ENCODE results near the gene AGPS.

AGPS gene

DNA sequence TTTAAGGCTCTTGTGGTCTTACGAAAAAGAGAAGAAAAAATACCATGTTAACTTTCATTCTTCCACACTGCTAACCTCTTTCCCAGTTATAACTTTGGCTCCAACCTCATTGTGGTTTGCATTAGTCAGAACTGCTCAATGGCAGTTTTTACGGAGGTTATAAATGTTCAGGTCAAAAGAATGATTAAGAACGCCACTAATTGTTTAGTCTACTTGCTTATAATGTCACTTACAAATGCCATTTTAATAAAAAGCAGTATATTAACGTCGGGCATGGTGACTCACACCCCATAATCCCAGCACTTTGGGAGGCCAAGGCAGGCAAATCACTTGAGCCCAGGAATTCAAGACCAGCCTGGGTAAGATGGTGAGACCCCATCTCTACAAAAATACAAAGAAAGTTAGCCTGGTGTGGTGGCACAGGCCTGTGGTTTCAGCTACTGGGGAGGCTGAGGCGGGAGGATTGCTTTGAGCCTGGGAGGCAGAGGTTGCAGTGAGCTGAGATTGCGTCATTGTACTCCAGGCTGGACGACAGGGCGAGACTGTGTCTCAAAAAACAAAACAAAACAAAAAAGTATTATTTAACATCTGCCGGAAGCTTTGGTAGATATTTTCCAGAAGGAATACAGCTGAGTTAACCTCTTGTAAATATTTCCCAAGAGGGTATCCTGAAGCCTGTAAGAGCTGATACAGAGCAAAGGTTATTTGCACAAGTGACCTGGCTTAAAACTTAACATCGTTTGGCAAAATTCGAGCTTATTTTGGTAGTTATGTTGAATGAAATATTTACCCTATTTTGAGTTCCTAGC is 5.1 kb downstream of the AGPS start:
- Histone ChIP-seq H3K27me3 (ENCODE audit: control insufficient read depth, low read length) (no peaks in the 10 kb centered on the region), H3K4me3 (ENCODE audit: low read length) (no peak overlapping the region), H3K27ac (ENCODE audit: low read depth, low read length) (no peak overlapping the region), H3K4me1 (ENCODE audit: control insufficient read depth, low read length) (peaks cover 14% of the 10 kb centered on the region), H3K9me3 (ENCODE audit: control insufficient read depth, insufficient read depth, low read length) (no peaks in the 10 kb centered on the region), H3F3A (ENCODE audit: control insufficient read depth, insufficient read depth) (no peaks in the 10 kb centered on the region), H4K20me1 (ENCODE audit: control insufficient read depth, insufficient read depth, low read depth, low read length) (no peaks in the 10 kb centered on the region; the same call in 1 of the 2 replicates), H3K36me3 (ENCODE audit: control insufficient read depth, low read length) (peaks cover 4% of the 10 kb centered on the region; the same call in 1 of the 2 replicates), H3K9me2 (replicated peaks; ENCODE audit: control insufficient read depth, low read length) (no peaks in the 10 kb centered on the region), H3K4me2 (ENCODE audit: low read length) (no peak overlapping the region), H3K79me2 (ENCODE audit: control insufficient read depth, low read length) (peaks cover 91% of the 10 kb centered on the region)
- no peak for TF ChIP-seq EZH2phosphoT487 (IDR thresholded peaks at IDR 0.05; ENCODE audit: borderline replicate concordance, low read length)
- TF ChIP-seq, protein P1, sequence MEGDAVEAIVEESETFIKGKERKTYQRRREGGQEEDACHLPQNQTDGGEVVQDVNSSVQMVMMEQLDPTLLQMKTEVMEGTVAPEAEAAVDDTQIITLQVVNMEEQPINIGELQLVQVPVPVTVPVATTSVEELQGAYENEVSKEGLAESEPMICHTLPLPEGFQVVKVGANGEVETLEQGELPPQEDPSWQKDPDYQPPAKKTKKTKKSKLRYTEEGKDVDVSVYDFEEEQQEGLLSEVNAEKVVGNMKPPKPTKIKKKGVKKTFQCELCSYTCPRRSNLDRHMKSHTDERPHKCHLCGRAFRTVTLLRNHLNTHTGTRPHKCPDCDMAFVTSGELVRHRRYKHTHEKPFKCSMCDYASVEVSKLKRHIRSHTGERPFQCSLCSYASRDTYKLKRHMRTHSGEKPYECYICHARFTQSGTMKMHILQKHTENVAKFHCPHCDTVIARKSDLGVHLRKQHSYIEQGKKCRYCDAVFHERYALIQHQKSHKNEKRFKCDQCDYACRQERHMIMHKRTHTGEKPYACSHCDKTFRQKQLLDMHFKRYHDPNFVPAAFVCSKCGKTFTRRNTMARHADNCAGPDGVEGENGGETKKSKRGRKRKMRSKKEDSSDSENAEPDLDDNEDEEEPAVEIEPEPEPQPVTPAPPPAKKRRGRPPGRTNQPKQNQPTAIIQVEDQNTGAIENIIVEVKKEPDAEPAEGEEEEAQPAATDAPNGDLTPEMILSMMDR (IDR thresholded peaks at IDR 0.05; ENCODE audit: low read depth, low read length, poor library complexity, severe bottlenecking) = no peak

DNA sequence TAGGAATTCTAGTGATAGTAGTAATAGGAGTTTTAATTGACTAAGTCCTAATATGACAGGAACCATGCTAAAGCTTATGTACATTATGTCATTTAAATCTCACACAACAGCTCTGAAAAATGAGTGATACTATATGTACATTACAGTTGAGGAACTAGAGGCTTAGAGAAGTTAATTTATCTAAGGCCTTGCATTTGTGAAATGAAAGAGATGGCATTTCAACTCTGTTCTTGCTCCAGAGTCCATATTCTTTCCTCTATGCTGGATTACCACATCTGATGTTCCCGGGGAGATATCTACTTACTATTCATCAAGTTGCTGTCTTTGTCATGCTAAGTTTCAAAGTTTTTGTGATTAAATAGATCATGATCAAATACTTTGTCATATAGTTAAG is 5.7 kb downstream of the AGPS start:
- Histone ChIP-seq H3K9me2 (replicated peaks; ENCODE audit: control insufficient read depth, low read length) (no peaks in the 10 kb centered on the region), H3K79me2 (ENCODE audit: control insufficient read depth, low read length) (peaks cover 91% of the 10 kb centered on the region), H3K9me3 (ENCODE audit: control insufficient read depth, insufficient read depth, low read length) (no peaks in the 10 kb centered on the region), H3K4me2 (ENCODE audit: low read length) (no peak overlapping the region), H3K27ac (ENCODE audit: low read depth, low read length) (no peak overlapping the region), H3K4me1 (ENCODE audit: control insufficient read depth, low read length) (peaks cover 12% of the 10 kb centered on the region), H4K20me1 (ENCODE audit: control insufficient read depth, insufficient read depth, low read depth, low read length) (no peaks in the 10 kb centered on the region; the same call in 1 of the 2 replicates), H3K27me3 (ENCODE audit: control insufficient read depth, low read length) (no peaks in the 10 kb centered on the region), H3K4me3 (ENCODE audit: low read length) (no peak overlapping the region), H3F3A (ENCODE audit: control insufficient read depth, insufficient read depth) (no peaks in the 10 kb centered on the region), H3K36me3 (ENCODE audit: control insufficient read depth, low read length) (peaks cover 4% of the 10 kb centered on the region; the same call in 1 of the 2 replicates)
- no peak for TF ChIP-seq EZH2phosphoT487 (IDR thresholded peaks at IDR 0.05; ENCODE audit: borderline replicate concordance, low read length)
- TF ChIP-seq, protein P1 (IDR thresholded peaks at IDR 0.05; ENCODE audit: low read depth, low read length, poor library complexity, severe bottlenecking) = no peak

DNA sequence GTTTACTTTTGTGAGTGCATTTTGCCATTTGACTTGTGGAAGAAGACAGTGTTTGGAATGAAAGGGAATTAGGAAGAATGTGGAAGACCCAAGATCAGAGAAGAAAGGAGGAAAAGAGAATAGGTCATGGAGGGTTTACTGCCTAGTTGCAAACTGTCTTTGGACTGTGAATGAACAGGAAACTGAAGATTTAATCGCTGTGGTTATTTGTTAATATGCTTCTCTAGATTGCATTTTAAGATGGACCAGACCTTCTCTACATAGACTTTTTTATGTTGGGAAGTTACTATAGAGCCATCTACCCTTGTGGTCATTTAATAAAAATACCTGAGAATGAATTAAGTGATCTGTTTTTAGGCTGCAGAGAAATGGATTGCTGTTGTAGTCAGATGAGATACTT is 6.2 kb downstream of the AGPS start:
- Histone ChIP-seq H3K27me3 (ENCODE audit: control insufficient read depth, low read length) (no peaks in the 10 kb centered on the region), H3K4me1 (ENCODE audit: control insufficient read depth, low read length) (peaks cover 10% of the 10 kb centered on the region), H3K4me3 (ENCODE audit: low read length) (no peak overlapping the region), H4K20me1 (ENCODE audit: control insufficient read depth, insufficient read depth, low read depth, low read length) (no peaks in the 10 kb centered on the region; the same call in 1 of the 2 replicates), H3K4me2 (ENCODE audit: low read length) (no peak overlapping the region), H3K9me3 (ENCODE audit: control insufficient read depth, insufficient read depth, low read length) (no peaks in the 10 kb centered on the region), H3K79me2 (ENCODE audit: control insufficient read depth, low read length) (peaks cover 91% of the 10 kb centered on the region), H3K9me2 (replicated peaks; ENCODE audit: control insufficient read depth, low read length) (no peaks in the 10 kb centered on the region), H3K27ac (ENCODE audit: low read depth, low read length) (no peak overlapping the region), H3F3A (ENCODE audit: control insufficient read depth, insufficient read depth) (no peaks in the 10 kb centered on the region), H3K36me3 (ENCODE audit: control insufficient read depth, low read length) (peaks cover 4% of the 10 kb centered on the region; the same call in 1 of the 2 replicates)
- TF ChIP-seq, protein P1 (IDR thresholded peaks at IDR 0.05; ENCODE audit: low read depth, low read length, poor library complexity, severe bottlenecking) = no peak
- TF ChIP-seq EZH2phosphoT487 (IDR thresholded peaks at IDR 0.05; ENCODE audit: borderline replicate concordance, low read length) = no peak
